SK-N-SH (cell line): ENCODE measurements around the gene GNG5. TPM values are rescaled to one million over a fixed set of nuclear protein-coding genes. Genes with fewer than 3 reads are reported as not detected.

Source experiments
- CTCF ChIA-PET: fragments of 300-600, 350-600 bp; formaldehyde crosslinking; extraction: SDS; loops from one replicate; lab custom pipeline; 2021; lab: Yijun Ruan, JAX
- POLR2A ChIA-PET: fragments of 350-600 bp; sonication (Branson Sonifier 250); formaldehyde crosslinking; extraction: SDS; loops from one replicate; lab custom pipeline; 2020; ENCODE audit warnings: antibody characterized with exemption, inconsistent platforms; lab: Yijun Ruan, JAX
- DNase-seq: peaks from one replicate; pipeline ENCODE4 v3.0.0; 2012
- H2AFZ ChIP-seq: fragments of 200-600 bp; sonication (generic); 2 replicates; pipeline ENCODE4 v1.8.1; 2016; ENCODE audit warnings: antibody characterized with exemption, mild to moderate bottlenecking, low read depth
- H3F3A ChIP-seq: fragments of 200-600 bp; sonication (generic); replicated peaks from 2 replicates; pipeline ENCODE3; 2016; ENCODE audit warnings: antibody characterized with exemption, mild to moderate bottlenecking; ENCODE audit not compliant: insufficient read depth
- H3K27ac ChIP-seq, 2 experiments: fragments of 200-500 bp in 1 of 2; fragments of 200-600 bp in 1 of 2; sonication (Bioruptor generic) in 1 of 2; sonication (generic), shearing (Covaris generic) in 1 of 2; 2 replicates each; pipeline versions ENCODE4 v1.5.1 to v1.6.1; 2014 to 2016; ENCODE audit warnings: low read depth in 2 of 2, inconsistent platforms in 1 of 2, low read length in 1 of 2, mild to moderate bottlenecking in 1 of 2, mixed read lengths in 1 of 2
- H3K27me3 ChIP-seq: fragments of 200-600 bp; sonication (generic), shearing (Covaris generic); 2 replicates; pipeline ENCODE4 v1.6.1; 2016; ENCODE audit warnings: mixed run types; ENCODE audit not compliant: insufficient read depth
- H3K36me3 ChIP-seq, 2 experiments: fragments of 200-500 bp in 1 of 2; fragments of 200-600 bp in 1 of 2; sonication (Bioruptor generic) in 1 of 2; sonication (generic) in 1 of 2; replicated peaks in 1 of 2; 2 replicates each; pipeline versions ENCODE3 to v1.5.1; 2014 to 2016; ENCODE audit warnings: low read length in 1 of 2, mild to moderate bottlenecking in 1 of 2; ENCODE audit not compliant: insufficient read depth in 2 of 2, control insufficient read depth in 1 of 2
- H3K4me1 ChIP-seq, 2 experiments: fragments of 200-500 bp in 1 of 2; fragments of 200-600 bp in 1 of 2; sonication (Bioruptor generic) in 1 of 2; sonication (generic), shearing (Covaris generic) in 1 of 2; 2 replicates each; pipeline versions ENCODE4 v1.5.1 to v1.6.1; 2014 to 2016; ENCODE audit warnings: low read depth in 1 of 2, low read length in 1 of 2, mixed run types in 1 of 2; ENCODE audit not compliant: insufficient read depth in 2 of 2, control insufficient read depth in 1 of 2
- H3K4me2 ChIP-seq: fragments of 200-600 bp; sonication (generic), shearing (Covaris generic); 2 replicates; pipeline ENCODE4 v1.6.1; 2017; ENCODE audit warnings: mixed run types
- H3K4me3 ChIP-seq, 2 experiments: fragments of 200-500 bp in 1 of 2; fragments of 200-600 bp in 1 of 2; sonication (Bioruptor generic) in 1 of 2; sonication (generic), shearing (Covaris generic) in 1 of 2; 2 replicates each; pipeline versions ENCODE4 v1.5.1 to v1.8.1; 2014 to 2016; ENCODE audit warnings: low read depth in 2 of 2, inconsistent platforms in 1 of 2, low read length in 1 of 2, mild to moderate bottlenecking in 1 of 2, mixed read lengths in 1 of 2, moderate library complexity in 1 of 2
- H3K79me2 ChIP-seq: fragments of 200-600 bp; sonication (generic); 2 replicates; pipeline ENCODE4 v1.8.1; 2017; ENCODE audit warnings: mild to moderate bottlenecking; ENCODE audit not compliant: insufficient read depth
- H3K9ac ChIP-seq: fragments of 200-600 bp; sonication (generic); 2 replicates; pipeline ENCODE4 v1.6.1; 2017; ENCODE audit warnings: mixed run types
- H3K9me2 ChIP-seq: fragments of 200-600 bp; sonication (generic); 2 replicates; pipeline ENCODE4 v1.6.1; 2017; ENCODE audit warnings: mixed run types
- H3K9me3 ChIP-seq: fragments of 200-600 bp; sonication (generic); 2 replicates; pipeline ENCODE4 v1.6.1; 2017; ENCODE audit warnings: mixed run types, mild to moderate bottlenecking, moderate library complexity
- H4K20me1 ChIP-seq: fragments of 200-600 bp; sonication (generic); 2 replicates; pipeline ENCODE4 v1.6.1; 2017; ENCODE audit warnings: mild to moderate bottlenecking, mixed run types; ENCODE audit not compliant: insufficient read depth
- EZH2phosphoT487 ChIP-seq: fragments of 200-600 bp; sonication (generic); IDR thresholded peaks from 2 replicates; pipeline ENCODE4 v1.6.1; 2017; ENCODE audit warnings: low read depth, mixed run types, mild to moderate bottlenecking, antibody characterized with exemption, moderate library complexity, borderline replicate concordance
- FOSL2 ChIP-seq: IDR thresholded peaks from 2 replicates; pipeline ENCODE4 v1.4.0; 2012; ENCODE audit warnings: low read depth, mild to moderate bottlenecking, moderate library complexity, borderline replicate concordance
- GABPA ChIP-seq: IDR thresholded peaks from 2 replicates; pipeline ENCODE4 v1.4.0; 2012; ENCODE audit warnings: low read depth, mild to moderate bottlenecking
- MAX ChIP-seq: IDR thresholded peaks from 2 replicates; pipeline ENCODE4 v1.4.0; 2012; ENCODE audit warnings: low read depth
- MEF2A ChIP-seq: IDR thresholded peaks from 2 replicates; pipeline ENCODE4 v1.4.0; 2012; ENCODE audit warnings: low read depth, borderline replicate concordance
- NFIC ChIP-seq: IDR thresholded peaks from 2 replicates; pipeline ENCODE4 v1.4.0; 2012; ENCODE audit warnings: borderline replicate concordance
- PBX3 ChIP-seq: IDR thresholded peaks from 2 replicates; pipeline ENCODE4; 2012
- RCOR1 ChIP-seq: fragments of 150-350 bp; IDR thresholded peaks from 2 replicates; pipeline ENCODE4 v1.6.1; 2017; ENCODE audit warnings: antibody characterized with exemption, low read length
- SIN3A ChIP-seq: IDR thresholded peaks from 2 replicates; pipeline ENCODE4 v1.6.1; 2012; ENCODE audit warnings: low read depth, mild to moderate bottlenecking, low read length, moderate library complexity, borderline replicate concordance
- TCF12 ChIP-seq: IDR thresholded peaks from 2 replicates; pipeline ENCODE4 v1.4.0; 2012
- YY1 ChIP-seq: IDR thresholded peaks from 2 replicates; pipeline ENCODE4 v1.4.0; 2012; ENCODE audit warnings: low read depth, mild to moderate bottlenecking
- ZBTB33 ChIP-seq: IDR thresholded peaks from 2 replicates; pipeline ENCODE4 v1.4.0; 2012; ENCODE audit warnings: low read depth, borderline replicate concordance
- WGBS: methylation state at CpG from one replicate; pipeline ENCODE4 v1.1.6; 2017; ENCODE audit warnings: low lambda C conversion rate; 5-methylcytosine and 5-hydroxymethylcytosine counted together
- polyA plus RNA-seq, 3 experiments: library from polyadenylated mRNA; depleted of rRNA; stranded (reverse); fragments of >200 nt; gene quantifications; 2 replicates each; pipeline ENCODE4 v1.2.3, GENCODE V29; 2012
- TF ChIP-seq, protein P1 (sequence below): IDR thresholded peaks from 2 replicates; pipeline ENCODE4 v1.6.1; 2012; ENCODE audit warnings: mild to moderate bottlenecking, low read depth, low read length, moderate library complexity
- TF ChIP-seq, protein P2 (sequence below): fragments of 150-350 bp; IDR thresholded peaks from 2 replicates; pipeline ENCODE4 v1.6.1; 2017; ENCODE audit warnings: antibody characterized with exemption, low read length, low read depth, borderline replicate concordance
- TF ChIP-seq, protein P3 (sequence below): fragments of 150-350 bp; IDR thresholded peaks from 2 replicates; pipeline ENCODE4 v1.6.1; 2016; ENCODE audit warnings: mild to moderate bottlenecking, low read depth, low read length

The GNG5 gene
- polyA plus RNA-seq, 1 of the 3 experiments (the other 2 are of a cell fraction), result 104 TPM

DNA sequence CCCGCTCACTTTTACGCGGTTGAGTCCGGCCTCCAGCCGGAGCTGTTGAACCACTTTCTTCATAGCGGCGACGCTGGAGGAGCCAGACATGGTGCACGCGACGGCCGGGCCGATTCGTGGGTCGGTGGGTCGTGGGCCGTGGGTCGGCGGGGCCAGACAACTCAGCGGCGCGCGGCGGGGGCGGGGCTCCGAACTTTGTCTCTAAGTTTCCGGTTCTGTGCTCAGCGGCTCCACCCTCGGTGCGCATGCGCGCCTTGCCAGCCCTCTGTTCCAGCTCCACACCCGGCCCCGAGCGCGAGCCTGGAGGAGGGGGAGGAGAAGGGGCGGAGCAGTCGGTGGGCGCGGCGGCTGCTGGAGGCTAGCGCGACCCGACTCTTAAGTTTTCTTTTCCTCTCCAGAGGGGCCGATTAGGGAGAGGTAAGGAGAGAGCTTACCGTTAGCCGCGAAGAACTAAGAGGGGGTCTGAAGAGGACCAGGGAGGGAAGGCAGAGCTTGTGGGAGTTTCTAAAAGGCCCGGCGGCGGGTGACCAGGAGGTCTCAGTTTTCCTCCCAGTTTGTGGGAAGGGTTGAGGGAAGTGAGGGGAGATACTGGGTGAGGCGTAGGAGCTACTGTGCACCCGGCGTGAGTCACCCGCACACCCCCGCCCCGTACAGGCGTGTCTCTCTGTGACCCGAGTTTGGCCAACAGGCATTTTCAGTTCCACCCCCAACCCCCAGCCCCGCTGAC is at the start of gene GNG5, which contains the start of gene SPATA1 (continued):
- TF ChIP-seq, protein P1, sequence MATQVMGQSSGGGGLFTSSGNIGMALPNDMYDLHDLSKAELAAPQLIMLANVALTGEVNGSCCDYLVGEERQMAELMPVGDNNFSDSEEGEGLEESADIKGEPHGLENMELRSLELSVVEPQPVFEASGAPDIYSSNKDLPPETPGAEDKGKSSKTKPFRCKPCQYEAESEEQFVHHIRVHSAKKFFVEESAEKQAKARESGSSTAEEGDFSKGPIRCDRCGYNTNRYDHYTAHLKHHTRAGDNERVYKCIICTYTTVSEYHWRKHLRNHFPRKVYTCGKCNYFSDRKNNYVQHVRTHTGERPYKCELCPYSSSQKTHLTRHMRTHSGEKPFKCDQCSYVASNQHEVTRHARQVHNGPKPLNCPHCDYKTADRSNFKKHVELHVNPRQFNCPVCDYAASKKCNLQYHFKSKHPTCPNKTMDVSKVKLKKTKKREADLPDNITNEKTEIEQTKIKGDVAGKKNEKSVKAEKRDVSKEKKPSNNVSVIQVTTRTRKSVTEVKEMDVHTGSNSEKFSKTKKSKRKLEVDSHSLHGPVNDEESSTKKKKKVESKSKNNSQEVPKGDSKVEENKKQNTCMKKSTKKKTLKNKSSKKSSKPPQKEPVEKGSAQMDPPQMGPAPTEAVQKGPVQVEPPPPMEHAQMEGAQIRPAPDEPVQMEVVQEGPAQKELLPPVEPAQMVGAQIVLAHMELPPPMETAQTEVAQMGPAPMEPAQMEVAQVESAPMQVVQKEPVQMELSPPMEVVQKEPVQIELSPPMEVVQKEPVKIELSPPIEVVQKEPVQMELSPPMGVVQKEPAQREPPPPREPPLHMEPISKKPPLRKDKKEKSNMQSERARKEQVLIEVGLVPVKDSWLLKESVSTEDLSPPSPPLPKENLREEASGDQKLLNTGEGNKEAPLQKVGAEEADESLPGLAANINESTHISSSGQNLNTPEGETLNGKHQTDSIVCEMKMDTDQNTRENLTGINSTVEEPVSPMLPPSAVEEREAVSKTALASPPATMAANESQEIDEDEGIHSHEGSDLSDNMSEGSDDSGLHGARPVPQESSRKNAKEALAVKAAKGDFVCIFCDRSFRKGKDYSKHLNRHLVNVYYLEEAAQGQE, result no peak
- TF ChIP-seq MEF2A (no peak), GABPA (0 out of 2 replicates have a peak, but pooled peaks have one; percentile 13), SIN3A (no peak), EZH2phosphoT487 (no peak), NFIC (0 out of 2 replicates have a peak, but pooled peaks have one; percentile 15), PBX3 (no peak; the same call in 1 of the 2 replicates), MAX (no peak), TCF12 (peak; percentile 29; the same call in 1 of the 2 replicates)
- TF ChIP-seq, protein P2, sequence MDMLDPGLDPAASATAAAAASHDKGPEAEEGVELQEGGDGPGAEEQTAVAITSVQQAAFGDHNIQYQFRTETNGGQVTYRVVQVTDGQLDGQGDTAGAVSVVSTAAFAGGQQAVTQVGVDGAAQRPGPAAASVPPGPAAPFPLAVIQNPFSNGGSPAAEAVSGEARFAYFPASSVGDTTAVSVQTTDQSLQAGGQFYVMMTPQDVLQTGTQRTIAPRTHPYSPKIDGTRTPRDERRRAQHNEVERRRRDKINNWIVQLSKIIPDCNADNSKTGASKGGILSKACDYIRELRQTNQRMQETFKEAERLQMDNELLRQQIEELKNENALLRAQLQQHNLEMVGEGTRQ, result no peak

GRCh38 chr1:84550826-84551225 is 44.4 kb upstream of the GNG5 start:
- Histone ChIP-seq H3F3A (no peaks in the 10 kb centered on the region), H3K4me1 (no peaks in the 10 kb centered on the region; a peak in 1 of 4 replicates), H3K9me3 (no peaks in the 10 kb centered on the region), H3K4me2 (no peak overlapping the region), H3K27ac (no peak overlapping the region), H3K27me3 (no peaks in the 10 kb centered on the region), H3K9me2 (no peaks in the 10 kb centered on the region), H3K79me2 (no peaks in the 10 kb centered on the region), H3K9ac (no peak overlapping the region), H3K36me3 (peaks cover 16 to 17% of the 10 kb centered on the region in 2 experiments), H2AFZ (no peak overlapping the region), H3K4me3 (no peak overlapping the region), H4K20me1 (no peaks in the 10 kb centered on the region)
- DNase-seq, result no peak
- ChIA-PET CTCF (interaction anchor here (0.7 to 1.1 kb wide), 3 partner anchors 11 to 92 kb away, joined by 3 to 5 read pairs (median 3); no protein-coding TSS in a partner anchor), POLR2A (no interaction called here)
- WGBS, result 55% methylated on average over 2 of the region's 2 CpGs
- TF ChIP-seq ZBTB33 (no peak), MEF2A (no peak), YY1 (no peak), FOSL2 (no peak), RCOR1 (no peak)
- TF ChIP-seq, protein P2, result no peak
- TF ChIP-seq, protein P3, sequence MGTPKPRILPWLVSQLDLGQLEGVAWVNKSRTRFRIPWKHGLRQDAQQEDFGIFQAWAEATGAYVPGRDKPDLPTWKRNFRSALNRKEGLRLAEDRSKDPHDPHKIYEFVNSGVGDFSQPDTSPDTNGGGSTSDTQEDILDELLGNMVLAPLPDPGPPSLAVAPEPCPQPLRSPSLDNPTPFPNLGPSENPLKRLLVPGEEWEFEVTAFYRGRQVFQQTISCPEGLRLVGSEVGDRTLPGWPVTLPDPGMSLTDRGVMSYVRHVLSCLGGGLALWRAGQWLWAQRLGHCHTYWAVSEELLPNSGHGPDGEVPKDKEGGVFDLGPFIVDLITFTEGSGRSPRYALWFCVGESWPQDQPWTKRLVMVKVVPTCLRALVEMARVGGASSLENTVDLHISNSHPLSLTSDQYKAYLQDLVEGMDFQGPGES, result no peak
